Psoas muscle (tissue), 8 donors: Measurements from ENCODE around the gene INO80B. TPM values are rescaled to one million over a fixed set of nuclear protein-coding genes. Genes with fewer than 3 reads are reported as not detected.

Source experiments
- ATAC-seq, 4 donors: fragments of 200-7000 bp; cut with Tn5 transposase; one replicate each; pipeline ENCODE4 v1.9.1; 2020; ENCODE audit warnings: moderate library complexity in 3 of 4, mild to moderate bottlenecking in 2 of 4
- DNase-seq, 2 donors: peaks; one replicate each; pipeline ENCODE4 v3.0.0-alpha.2; 2020
- H3K27ac ChIP-seq: fragments of 200-600 bp; one replicate; pipeline ENCODE4 v1.8.0; 2022
- H3K27me3 ChIP-seq, 3 donors: fragments of 200-600 bp in 1 of 3; one replicate each; pipeline versions ENCODE4 v1.6.1 to v1.8.0; 2013 to 2022; ENCODE audit warnings: low read length in 2 of 3, mild to moderate bottlenecking in 2 of 3, moderate library complexity in 1 of 3; ENCODE audit not compliant: insufficient read depth in 3 of 3
- H3K36me3 ChIP-seq, 2 donors: fragments of 200-600 bp in 1 of 2; one replicate each; pipeline versions ENCODE4 v1.6.1 to v1.8.0; 2013 to 2022; ENCODE audit warnings: low read depth in 1 of 2, mild to moderate bottlenecking in 1 of 2, moderate library complexity in 1 of 2; ENCODE audit not compliant: insufficient read depth in 1 of 2
- H3K4me1 ChIP-seq: fragments of 200-600 bp; one replicate; pipeline ENCODE4 v1.8.0; 2022
- H3K4me3 ChIP-seq: fragments of 200-600 bp; one replicate; pipeline ENCODE4 v1.8.0; 2022; ENCODE audit warnings: mild to moderate bottlenecking
- H3K9me3 ChIP-seq: fragments of 200-600 bp; one replicate; pipeline ENCODE4 v1.8.0; 2022
- WGBS, 3 donors: extraction: QIAGEN DNeasy Blood & Tissue Kit; methylation state at CpG; one replicate each; pipeline versions ENCODE4 v1.1.6 to v1.1.7; 2013; 5-methylcytosine and 5-hydroxymethylcytosine counted together
- intact Hi-C, 2 donors: fragments of 100-400 bp; cut with DNase I; formaldehyde crosslinking; loops; one replicate each; pipeline versions ENCODE4 v1.11.0 to v1.14.2; 2022
- long read RNA-seq, 2 donors: library from polyadenylated mRNA; unstranded; transcript quantifications; one replicate each; pipeline ENCODE4 v2.0.0, GENCODE V29; 2021
- polyA plus RNA-seq, 3 donors: library from polyadenylated mRNA; stranded (reverse); fragments of 200-250 nt; gene quantifications; one replicate each; pipeline ENCODE4 v1.2.3, GENCODE V29; 2013
- total RNA-seq, 4 donors: library from RNA; stranded (reverse); fragmentation: NEBNext Ultra II Directional in 2 of 4; extraction: Animal tissue kit (Norgen Biotek cat#: 25700) in 2 of 4; gene quantifications; one replicate each; pipeline versions ENCODE4 v1.2.1 to v1.2.4, GENCODE V29; 2021 to 2023
- TF ChIP-seq, protein P1 (sequence below): fragments of 200-600 bp; IDR thresholded peaks from one replicate; pipeline ENCODE4 v1.8.0; 2022; ENCODE audit warnings: antibody characterized with exemption
- donor health status: healthy with polysubstance abuse.
- donor health status: DM: no; HTN: no; CAD: no; lungs with moderate emphysema.
- donor health status: Bipolar disorder and iron deficiency.
- donor health status: healthy.
- donor health status: DM: yes; HTN: yes; CAD: no.
- donor health status: DM: no; HTN: no; CAD: no.
- donor health status: DM: no; HTN: no; CAD: no.
- donor health status: DM: yes; HTN: yes; CAD: no.

Gene INO80B
- total RNA-seq (10 to 100 TPM; 23.6 to 39.0 (median 28.6) TPM), polyA plus RNA-seq (10 to 100 TPM; 29.1 to 61.1 (median 41.7) TPM)
- long read RNA-seq, donor 1, transcript INO80B-201 (5 exons, 1,261 nt) = major isoform, 9 of 11 reads
- long read RNA-seq, donor 1, partial matches to known transcripts = 1 of 11 reads
- long read RNA-seq, donor 1, other reads (novel, unspliced or antisense) = 0 of 11 reads
- long read RNA-seq, donor 2, transcript INO80B-201 (5 exons, 1,261 nt) = major isoform, 13 of 15 reads
- long read RNA-seq, donor 2, partial matches to known transcripts = 0 of 15 reads
- long read RNA-seq, donor 2, other reads (novel, unspliced or antisense) = 0 of 15 reads

DNA sequence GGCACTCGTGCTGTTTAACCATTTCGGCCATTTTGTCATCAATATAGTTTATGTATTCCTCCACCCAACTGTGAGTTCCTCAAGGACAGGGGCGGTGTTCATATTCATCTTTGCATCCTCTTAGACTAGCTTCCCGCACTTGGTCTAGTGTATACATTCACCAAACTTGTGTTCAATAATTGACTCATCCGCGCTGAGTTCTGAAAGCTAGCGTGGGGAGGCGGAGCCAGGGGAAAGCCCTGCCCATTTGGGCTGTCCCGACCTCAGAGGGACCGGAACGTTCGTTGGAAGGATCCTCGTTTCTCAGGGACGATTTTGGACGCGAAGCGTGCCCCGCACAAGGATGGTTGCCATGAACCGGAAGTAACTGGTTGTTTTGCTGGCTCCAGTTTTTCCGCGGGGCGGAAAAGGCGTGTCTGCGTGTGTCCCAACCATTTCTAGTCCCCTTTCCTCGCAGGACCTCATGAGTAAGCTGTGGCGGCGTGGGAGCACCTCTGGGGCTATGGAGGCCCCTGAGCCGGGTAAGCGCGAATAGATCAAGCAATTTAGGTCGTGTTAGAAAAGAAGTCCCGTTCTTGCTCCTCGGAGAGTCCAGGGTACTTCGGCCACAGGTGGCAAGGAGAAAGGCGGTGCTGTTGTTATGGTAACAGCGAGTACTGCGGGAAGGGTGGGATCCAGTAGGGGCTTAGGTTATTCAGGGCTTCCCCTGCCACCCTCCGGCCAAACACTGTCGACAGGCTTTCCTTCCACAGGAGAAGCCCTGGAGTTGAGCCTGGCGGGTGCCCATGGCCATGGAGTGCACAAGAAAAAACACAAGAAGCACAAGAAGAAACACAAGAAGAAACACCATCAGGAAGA is at the start of gene INO80B:
INO80B (plus strand) TSS at position 434 of the 858 bp plus-strand sequence; CDS start at position 464, 30 bp downstream.
- intact Hi-C loops = loop anchor here (1.0 to 2.0 kb wide), 3 partner anchors 28 to 76 kb away; partner anchors contain the start of genes TTC31 (in 2 of the 2) and CCDC142 (in 1 of the 2)
- peaks cover 0 to 11% of the 10 kb centered on the region in 2 donors for H3K36me3 ChIP-seq
- peak within 1 kb of the TSS; percentile 81 for H3K27ac ChIP-seq
- WGBS, 3 donors = 1 to 2% (median 1%) methylated on average over 40 of the region's 40 CpGs
- H3K27me3 ChIP-seq = no peaks in the 10 kb centered on the region
- ATAC-seq (peak; percentile 73 to 80 (median 76)), DNase-seq (peak; percentile 93 to 96)
- H3K9me3 ChIP-seq = no peaks in the 10 kb centered on the region
- H3K4me1 ChIP-seq = peaks cover 26% of the 10 kb centered on the region
- peak within 1 kb of the TSS; percentile 86 for H3K4me3 ChIP-seq
- TF ChIP-seq, protein P1, sequence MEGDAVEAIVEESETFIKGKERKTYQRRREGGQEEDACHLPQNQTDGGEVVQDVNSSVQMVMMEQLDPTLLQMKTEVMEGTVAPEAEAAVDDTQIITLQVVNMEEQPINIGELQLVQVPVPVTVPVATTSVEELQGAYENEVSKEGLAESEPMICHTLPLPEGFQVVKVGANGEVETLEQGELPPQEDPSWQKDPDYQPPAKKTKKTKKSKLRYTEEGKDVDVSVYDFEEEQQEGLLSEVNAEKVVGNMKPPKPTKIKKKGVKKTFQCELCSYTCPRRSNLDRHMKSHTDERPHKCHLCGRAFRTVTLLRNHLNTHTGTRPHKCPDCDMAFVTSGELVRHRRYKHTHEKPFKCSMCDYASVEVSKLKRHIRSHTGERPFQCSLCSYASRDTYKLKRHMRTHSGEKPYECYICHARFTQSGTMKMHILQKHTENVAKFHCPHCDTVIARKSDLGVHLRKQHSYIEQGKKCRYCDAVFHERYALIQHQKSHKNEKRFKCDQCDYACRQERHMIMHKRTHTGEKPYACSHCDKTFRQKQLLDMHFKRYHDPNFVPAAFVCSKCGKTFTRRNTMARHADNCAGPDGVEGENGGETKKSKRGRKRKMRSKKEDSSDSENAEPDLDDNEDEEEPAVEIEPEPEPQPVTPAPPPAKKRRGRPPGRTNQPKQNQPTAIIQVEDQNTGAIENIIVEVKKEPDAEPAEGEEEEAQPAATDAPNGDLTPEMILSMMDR = no peak

DNA sequence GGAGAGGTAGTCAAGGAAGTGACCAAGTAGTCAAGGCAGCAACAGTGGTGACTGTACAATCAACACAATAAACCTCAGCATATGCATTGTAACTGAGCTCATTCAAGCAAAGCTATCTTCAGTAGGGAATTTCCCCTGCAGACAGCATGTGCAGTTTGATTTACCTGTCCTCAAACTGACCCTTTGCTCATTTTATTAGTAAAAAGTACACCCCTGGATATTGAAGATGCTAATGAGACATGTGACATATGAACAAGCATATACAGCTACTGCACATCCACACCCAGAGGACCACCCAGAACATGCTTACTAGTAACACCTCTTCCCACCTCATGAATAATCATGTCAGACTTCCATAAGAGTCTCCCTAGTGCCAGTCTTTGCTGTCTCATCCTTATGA is 48.9 kb upstream of the INO80B start:
- H3K27ac ChIP-seq = no peak overlapping the region

DNA sequence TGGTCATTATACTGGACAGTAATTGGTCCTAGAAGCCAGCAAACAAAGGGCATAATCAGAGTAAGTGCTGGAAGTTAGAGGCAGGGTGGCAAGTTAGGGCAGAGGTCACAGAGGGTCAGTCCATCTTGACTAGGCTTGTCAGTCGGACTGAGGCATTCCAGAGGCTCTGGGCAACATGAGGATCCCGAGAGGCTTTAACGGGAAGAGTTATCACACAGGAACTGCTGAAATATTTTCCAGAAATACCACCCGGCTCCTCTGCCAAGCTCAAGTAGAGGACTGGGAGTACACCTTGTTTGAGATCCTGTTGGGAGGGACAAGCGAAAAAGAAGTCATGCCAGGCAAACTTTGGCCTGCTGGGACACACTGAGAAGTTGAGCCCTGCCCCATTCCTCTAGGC is 47.2 kb upstream of the INO80B start:
- no peaks in the 10 kb centered on the region for H3K9me3 ChIP-seq
- no peak overlapping the region for H3K4me3 ChIP-seq
- no peak overlapping the region for H3K27ac ChIP-seq
- ATAC-seq (no peak), DNase-seq (no peak)
- H3K4me1 ChIP-seq = no peaks in the 10 kb centered on the region
- TF ChIP-seq, protein P1 = no peak
- 72 to 82% (median 76%) methylated on average over 5 of the region's 5 CpGs for WGBS, 3 donors
- peaks cover 0 to 12% (median 2%) of the 10 kb centered on the region in 3 donors for H3K27me3 ChIP-seq
- no peaks in the 10 kb centered on the region for H3K36me3 ChIP-seq
- intact Hi-C loops = no loop called here

More for the DNA sequence above, 48.9 kb upstream of the INO80B start:
- TF ChIP-seq, protein P1 = no peak
- peaks cover 0 to 12% (median 2%) of the 10 kb centered on the region in 3 donors for H3K27me3 ChIP-seq
- no peaks in the 10 kb centered on the region for H3K36me3 ChIP-seq
- no peaks in the 10 kb centered on the region for H3K4me1 ChIP-seq
- no peak overlapping the region for H3K4me3 ChIP-seq
- H3K9me3 ChIP-seq = no peaks in the 10 kb centered on the region
- DNase-seq (no peak), ATAC-seq (no peak)
- intact Hi-C loops = no loop called here

DNA sequence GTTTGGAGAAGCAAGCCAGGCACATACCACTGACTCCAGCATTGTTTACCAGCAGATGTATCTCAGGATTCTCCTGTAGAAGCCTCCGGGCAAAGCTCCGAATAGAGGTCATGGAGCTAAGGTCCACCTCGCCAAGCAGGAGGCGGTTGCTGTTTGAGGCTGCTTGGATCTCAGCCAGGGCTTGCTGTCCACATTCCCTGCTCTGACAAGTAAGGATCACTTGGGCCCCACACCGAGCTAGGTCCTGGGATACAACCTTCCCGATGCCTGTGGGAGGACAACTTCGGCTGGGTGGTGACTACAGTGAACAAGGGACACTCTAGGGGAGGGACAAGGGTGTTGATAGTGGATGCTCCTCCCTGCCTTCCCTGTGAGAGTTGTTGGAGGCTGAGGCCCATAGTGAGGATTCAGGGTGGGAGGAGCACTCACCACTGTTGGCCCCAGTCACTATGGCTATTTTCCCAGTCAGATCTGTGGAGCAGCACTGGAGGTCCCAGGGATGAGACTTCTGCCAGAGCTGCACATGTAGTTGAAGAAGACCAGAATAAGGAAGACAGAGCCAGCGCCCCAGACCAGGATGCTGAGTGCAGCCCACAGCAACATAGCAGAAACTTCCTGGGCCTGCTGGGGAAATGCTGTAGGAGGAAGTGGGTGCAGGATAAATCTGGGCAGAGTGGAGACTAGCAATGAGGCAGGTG is 41.7 kb upstream of the INO80B start:
- peaks cover 0 to 29% (median 7%) of the 10 kb centered on the region in 3 donors for H3K27me3 ChIP-seq
- DNase-seq (no peak), ATAC-seq (no peak)
- TF ChIP-seq, protein P1 = no peak
- H3K27ac ChIP-seq = no peak overlapping the region
- H3K9me3 ChIP-seq = no peaks in the 10 kb centered on the region
- no peak overlapping the region for H3K4me3 ChIP-seq
- intact Hi-C loops = no loop called here
- WGBS, 3 donors = 75 to 80% (median 80%) methylated on average over 8 of the region's 8 CpGs
- no peaks in the 10 kb centered on the region for H3K4me1 ChIP-seq
- no peaks in the 10 kb centered on the region for H3K36me3 ChIP-seq
